K562 (cell line): ENCODE measurements around the gene PBXIP1. TPM values are rescaled to one million over a fixed set of nuclear protein-coding genes. Genes with fewer than 3 reads are reported as not detected.

Experiments
- ARID3A ChIP-seq: IDR thresholded peaks from 2 replicates; pipeline ENCODE4 v1.6.1; 2012; ENCODE audit warnings: low read depth, low read length, improper control_type of control experiment, borderline replicate concordance
- CHAMP1 ChIP-seq: fragments of 450-650 bp; IDR thresholded peaks from 2 replicates; pipeline ENCODE4 v1.6.1; 2016; ENCODE audit warnings: mild to moderate bottlenecking
- CTBP1 ChIP-seq: fragments of 450-650 bp; IDR thresholded peaks from 2 replicates; pipeline ENCODE4 v1.6.1; 2016; ENCODE audit warnings: borderline replicate concordance
- E2F1 ChIP-seq: sonication (generic); formaldehyde crosslinking; IDR thresholded peaks from 2 replicates; pipeline ENCODE4 v1.8.1; 2023; ENCODE audit warnings: mild to moderate bottlenecking, missing genetic modification reagents, moderate library complexity
- ELF1 ChIP-seq: fragments of 200-800 bp; sonication (Bioruptor generic); IDR thresholded peaks from 2 replicates; pipeline ENCODE4 v1.6.1; 2016; ENCODE audit warnings: missing genetic modification characterization, missing compliant biosample characterization
- FOXJ2 ChIP-seq: fragments of 200-800 bp; sonication (Bioruptor generic); IDR thresholded peaks from 2 replicates; pipeline ENCODE4 v1.6.1; 2016; ENCODE audit warnings: missing genetic modification characterization, missing compliant biosample characterization
- FOXO4 ChIP-seq: fragments of 450-650 bp; formaldehyde crosslinking; IDR thresholded peaks from 2 replicates; pipeline ENCODE4 v1.4.0; 2020; ENCODE audit warnings: mild to moderate bottlenecking, moderate library complexity
- GTF2F1 ChIP-seq: IDR thresholded peaks from 2 replicates; pipeline ENCODE4 v1.6.1; 2011; ENCODE audit warnings: low read depth, low read length, improper control_type of control experiment
- HNRNPLL ChIP-seq: fragments of 200-400 bp; formaldehyde crosslinking; IDR thresholded peaks from 2 replicates; pipeline ENCODE4 v1.6.1; 2017; ENCODE audit warnings: low read length, low read depth, mild to moderate bottlenecking; ENCODE audit not compliant: poor library complexity, severe bottlenecking
- KAT7 ChIP-seq: sonication (generic); formaldehyde crosslinking; IDR thresholded peaks from 2 replicates; pipeline ENCODE4 v1.8.0; 2022; ENCODE audit warnings: missing genetic modification reagents, mild to moderate bottlenecking, borderline replicate concordance
- LCOR ChIP-seq: sonication (generic); formaldehyde crosslinking; IDR thresholded peaks from 2 replicates; pipeline ENCODE4 v1.8.0; 2022; ENCODE audit warnings: mild to moderate bottlenecking, missing genetic modification reagents
- MAX ChIP-seq: sonication (generic); formaldehyde crosslinking; IDR thresholded peaks from 2 replicates; pipeline ENCODE4 v1.9.0; 2022; ENCODE audit warnings: mild to moderate bottlenecking, missing genetic modification reagents
- PRPF4 ChIP-seq: fragments of 200-400 bp; formaldehyde crosslinking; IDR thresholded peaks from one replicate; pipeline ENCODE4 v1.6.1; 2017; ENCODE audit warnings: low read length, low read depth, mild to moderate bottlenecking; ENCODE audit not compliant: insufficient read depth, poor library complexity, severe bottlenecking
- TAL1 ChIP-seq: fragments of 450-650 bp; IDR thresholded peaks from 2 replicates; pipeline ENCODE4 v1.6.1; 2016; ENCODE audit warnings: mild to moderate bottlenecking
- ZBED1 ChIP-seq: IDR thresholded peaks from 2 replicates; pipeline ENCODE4 v1.6.1; 2014
- ZFP1 ChIP-seq: fragments of 450-650 bp; formaldehyde crosslinking; IDR thresholded peaks from 2 replicates; pipeline ENCODE4 v1.4.0; 2020; ENCODE audit warnings: mild to moderate bottlenecking, mixed read lengths
- ZNF511 ChIP-seq: sonication (generic); formaldehyde crosslinking; IDR thresholded peaks from 2 replicates; pipeline ENCODE4 v1.8.0; 2022; ENCODE audit warnings: mild to moderate bottlenecking, missing genetic modification reagents
- polyA plus RNA-seq, 8 experiments: library from polyadenylated mRNA; depleted of rRNA in 4 of 8; stranded (reverse) in 5 of 8; unstranded in 3 of 8; fragments of >200 nt; fragmentation: Nextera tagmentation in 2 of 8; fragmentation: Illumina TruSeq in 1 of 8; extraction: Ambion mirVana in 2 of 8; extraction: Trizol in 1 of 8; gene quantifications; 2 replicates each; pipeline versions ENCODE4 v1.2.1 to v1.2.3, GENCODE V29; 2011 to 2014; ENCODE audit warnings: inconsistent platforms in 1 of 8, missing spikeins in 1 of 8
- total RNA-seq, 7 experiments: library from RNA; depleted of rRNA in 6 of 7; stranded (reverse); fragments of >200 nt in 6 of 7; fragmentation: Illumina TruSeq in 2 of 7; extraction: Trizol in 2 of 7; gene quantifications; 2 replicates each; pipeline versions ENCODE4 v1.2.1 to v1.2.3, GENCODE V29; 2011 to 2021; ENCODE audit warnings: low replicate concordance in 1 of 7

The PBXIP1 gene
- total and polyA plus RNA-seq, 9 of the 15 experiments (the other 6 are each of a cell fraction or from before 2014, with no cell fraction given), result 0.13 to 8.3 (median 5.8) TPM

GRCh38 chr1:154961207-154962155 is 5.6 kb upstream of the PBXIP1 start, which contains the start of gene PYGO2 (continued):
- TF ChIP-seq ARID3A (no peak; the same call in 1 of the 2 replicates), LCOR (peak; percentile 47; the same call in 1 of the 2 replicates), E2F1 (CRISPR knock-in tag) (0 out of 2 replicates have a peak, but pooled peaks have one; percentile 67), ZNF511 (CRISPR knock-in tag) (no peak), KAT7 (peak; percentile 70; the same call in 1 of the 2 replicates), PRPF4 (no peak), FOXJ2 (peak; percentile 72), HNRNPLL (peak; percentile 97), CHAMP1 (no peak), GTF2F1 (no peak; the same call in 1 of the 2 replicates), ELF1 (tag) (peak; percentile 74; the same call in 1 of the 2 replicates), FOXO4 (CRISPR knock-in tag) (peak; percentile 64; the same call in 1 of the 2 replicates), ZFP1 (CRISPR knock-in tag) (peak; percentile 6; the same call in 1 of the 2 replicates), TAL1 (no peak), MAX (CRISPR knock-in tag) (peak; percentile 41; the same call in 1 of the 2 replicates), CTBP1 (peak; percentile 93), ZBED1 (peak; percentile 70; the same call in 1 of the 2 replicates)
